Transverse colon (tissue), 4 donors: ENCODE results near the gene RELN. TPM values are rescaled to one million over a fixed set of nuclear protein-coding genes. Genes with fewer than 3 reads are reported as not detected.

ENCODE experiments used
- DNase-seq: peaks from one replicate; pipeline ENCODE4 v3.0.0-alpha.2; 2019
- H3K27ac ChIP-seq, 4 donors: fragments of 200-600 bp; sonication (generic); 2 replicates each; pipeline ENCODE4 v1.5.1; 2016 to 2018; ENCODE audit warnings: inconsistent platforms in 4 of 4
- H3K27me3 ChIP-seq: fragments of 200-600 bp; sonication (generic); 2 replicates; pipeline ENCODE4 v1.5.1; 2017; ENCODE audit warnings: inconsistent platforms
- H3K36me3 ChIP-seq, 4 donors: fragments of 200-600 bp; sonication (generic); 2 replicates each; pipeline ENCODE4 v1.5.1; 2017 to 2019; ENCODE audit warnings: inconsistent platforms in 4 of 4
- H3K4me1 ChIP-seq, 4 donors: fragments of 200-600 bp; sonication (generic); 2 replicates each; pipeline ENCODE4 v1.5.1; 2017 to 2020; ENCODE audit warnings: inconsistent platforms in 4 of 4
- H3K4me3 ChIP-seq, 4 donors: fragments of 200-600 bp; sonication (generic); 1 replicate in 1 of 4; 2 replicates in 3 of 4; pipeline versions ENCODE4 v1.5.1 to v1.6.1; 2017 to 2019; ENCODE audit warnings: inconsistent platforms in 4 of 4
- H3K9me3 ChIP-seq, 2 donors: fragments of 200-600 bp; sonication (generic); 2 replicates each; pipeline ENCODE4 v1.5.1; 2017 to 2019; ENCODE audit warnings: inconsistent platforms in 2 of 2
- CTCF ChIP-seq, 5 experiments: fragments of 200-600 bp in 3 of 5; fragments of 450-650 bp in 2 of 5; sonication (generic) in 3 of 5; IDR thresholded peaks; 1 replicate in 2 of 5; 2 replicates in 3 of 5; pipeline ENCODE4 v1.5.1; 2016 to 2017; ENCODE audit warnings: antibody characterized with exemption in 5 of 5, inconsistent platforms in 3 of 5, mild to moderate bottlenecking in 2 of 5, moderate library complexity in 1 of 5
- EP300 ChIP-seq: sonication (generic); formaldehyde crosslinking; IDR thresholded peaks from one replicate; pipeline ENCODE4 v1.6.1; 2017; ENCODE audit warnings: antibody characterized with exemption, low read depth
- POLR2A ChIP-seq: fragments of 450-650 bp; IDR thresholded peaks from one replicate; pipeline ENCODE4 v1.6.1; 2016; ENCODE audit warnings: antibody characterized with exemption, mild to moderate bottlenecking, moderate library complexity
- POLR2AphosphoS5 ChIP-seq, 3 donors: sonication (generic); formaldehyde crosslinking; IDR thresholded peaks; one replicate each; pipeline ENCODE4 v1.6.1; 2016; ENCODE audit warnings: antibody characterized with exemption in 3 of 3
- WGBS, 2 donors: methylation state at CpG; one replicate each; pipeline ENCODE4 v1.1.5; 2018; ENCODE audit warnings: low coverage in 1 of 2; 5-methylcytosine and 5-hydroxymethylcytosine counted together
- in situ Hi-C, 4 donors: fragments of 200-750 bp; cut with MboI; loops; one replicate each; pipeline versions ENCODE4 v1.15.0 to v1.15.1; 2017; ENCODE audit warnings: low sequenced_read_pairs in 3 of 4, low pct_ligation_motif_present in 1 of 4, low pct_unique_long_range_greater_than_20kb in 1 of 4
- intact Hi-C: fragments of 100-400 bp; cut with DNase I; formaldehyde crosslinking; loops from one replicate; pipeline ENCODE4 v1.15.1; 2023; ENCODE audit warnings: low total_unique reads
- total RNA-seq, 4 donors: library from RNA; depleted of rRNA; stranded (reverse); fragments of >200 nt; gene quantifications; one replicate each; pipeline ENCODE4 v1.1.0, GENCODE V29; 2016

The RELN gene
- total RNA-seq, 4 donors from 2014 or later, result 1.00 to 2.7 (median 1.5) TPM; not detected in 1

- Histone ChIP-seq H3K4me1 (no peaks in the 10 kb centered on the region), H3K9me3 (no peaks in the 10 kb centered on the region), H3K4me3 (no peak overlapping the region), H3K27ac (no peak overlapping the region), H3K27me3 (no peaks in the 10 kb centered on the region), H3K36me3 (no peaks in the 10 kb centered on the region)
- WGBS, 2 donors, result 86 to 96% methylated on average over 4 of the region's 4 CpGs
- intact Hi-C loops, result no loop called here
- TF ChIP-seq CTCF (IDR thresholded peaks at IDR 0.05), result no peak
- no peak for TF ChIP-seq POLR2A
- TF ChIP-seq EP300, result no peak
- no peak for TF ChIP-seq POLR2AphosphoS5 (IDR thresholded peaks at IDR 0.05)
- no peak for DNase-seq
- in situ Hi-C loops, result no loop called here
Measured at GRCh38 chr7:103694304-103694703, 295.2 kb downstream of the RELN start.

- 64 to 68% methylated on average over 2 to 4 of the region's 4 CpGs for WGBS, 2 donors
- H3K36me3 ChIP-seq, result no peaks in the 10 kb centered on the region
- H3K27me3 ChIP-seq, result no peaks in the 10 kb centered on the region
- no peak for DNase-seq
- no peak overlapping the region for H3K4me3 ChIP-seq
- intact Hi-C loops (no loop called here), in situ Hi-C loops (no loop called here)
- no peak overlapping the region for H3K27ac ChIP-seq
- H3K9me3 ChIP-seq, result no peaks in the 10 kb centered on the region
- no peak for TF ChIP-seq CTCF (IDR thresholded peaks at IDR 0.05)
- no peak for TF ChIP-seq POLR2AphosphoS5 (IDR thresholded peaks at IDR 0.05)
- no peak for TF ChIP-seq POLR2A
- no peak for TF ChIP-seq EP300
- no peaks in the 10 kb centered on the region for H3K4me1 ChIP-seq
Measured at GRCh38 chr7:103691291-103691690, 298.2 kb downstream of the RELN start.

GRCh38 chr7:103690242-103690974 is 299.1 kb downstream of the RELN start:
- DNase-seq, result no peak
- WGBS, 2 donors, result 42 to 44% methylated on average over 4 to 6 of the region's 6 CpGs
- Histone ChIP-seq H3K27me3 (no peaks in the 10 kb centered on the region), H3K36me3 (no peaks in the 10 kb centered on the region), H3K4me3 (no peak overlapping the region), H3K27ac (no peak overlapping the region), H3K9me3 (no peaks in the 10 kb centered on the region), H3K4me1 (no peaks in the 10 kb centered on the region)
- intact Hi-C loops, result no loop called here
- in situ Hi-C loops, result no loop called here
- TF ChIP-seq EP300 (no peak), POLR2A (no peak), CTCF (IDR thresholded peaks at IDR 0.05) (no peak), POLR2AphosphoS5 (IDR thresholded peaks at IDR 0.05) (no peak)

- 40% methylated on average over 5 of the region's 5 CpGs for WGBS, 2 donors
- TF ChIP-seq POLR2A (no peak), POLR2AphosphoS5 (IDR thresholded peaks at IDR 0.05) (no peak), CTCF (IDR thresholded peaks at IDR 0.05) (no peak), EP300 (no peak)
- intact Hi-C loops (no loop called here), in situ Hi-C loops (no loop called here)
- Histone ChIP-seq H3K4me3 (no peak overlapping the region), H3K4me1 (no peaks in the 10 kb centered on the region), H3K36me3 (no peaks in the 10 kb centered on the region), H3K27me3 (no peaks in the 10 kb centered on the region), H3K27ac (no peak overlapping the region), H3K9me3 (no peaks in the 10 kb centered on the region)
- DNase-seq, result no peak
Measured at GRCh38 chr7:103689255-103689654, 300.2 kb downstream of the RELN start.
